Measurements from ENCODE around the gene SEC14L6. TPM values are rescaled to one million over a fixed set of nuclear protein-coding genes. Genes with fewer than 3 reads are reported as not detected.

The SEC14L6 gene
- total RNA-seq, 4 donors from 2014 or later = 0.22 to 3.0 (median 0.54) TPM

GRCh38 chr22:30573594-30574094 is 27.1 kb upstream of the SEC14L6 start:
- whole genome bisulfite sequencing, 2 donors (ENCODE audit: low coverage in 1 of 2) = 63% methylated on average over 4 of the region's 7 CpGs; no CpG with 5 or more reads in 1 of the 2 donors
- Histone ChIP-seq H3K4me1 (peaks cover 0 to 15% (median 5%) of the 10 kb centered on the region in 3 donors), H3K36me3 (peaks cover 0 to 38% of the 10 kb centered on the region in 2 donors), H3K27me3 (peaks cover 21% of the 10 kb centered on the region), H3K27ac (peak overlapping the region in 3 of 4 donors; percentile 19 to 64 (median 61)), H3K4me3 (peak overlapping the region in 1 of 2 donors; percentile 35), H3K9me3 (no peaks in the 10 kb centered on the region)
- TF ChIP-seq EP300 (IDR thresholded peaks at IDR 0.05) = no peak
- no peak for TF ChIP-seq POLR2A (IDR thresholded peaks at IDR 0.05)
- TF ChIP-seq CTCF (IDR thresholded peaks at IDR 0.05) = no peak
- no peak for TF ChIP-seq POLR2AphosphoS5 (IDR thresholded peaks at IDR 0.05)
- ATAC-seq = no peak

GRCh38 chr22:30572840-30573593 is 26.5 kb upstream of the SEC14L6 start:
- no peak for ATAC-seq
- Histone ChIP-seq H3K9me3 (no peaks in the 10 kb centered on the region), H3K4me1 (peaks cover 0 to 15% (median 5%) of the 10 kb centered on the region in 3 donors), H3K27ac (no peak overlapping the region), H3K4me3 (no peak overlapping the region), H3K36me3 (peaks cover 0 to 31% of the 10 kb centered on the region in 2 donors), H3K27me3 (peaks cover 27% of the 10 kb centered on the region)
- 57 to 67% methylated on average over 3 to 5 of the region's 12 CpGs for WGBS, 2 donors (ENCODE audit: low coverage in 1 of 2)
- no peak for TF ChIP-seq EP300 (IDR thresholded peaks at IDR 0.05)
- TF ChIP-seq POLR2AphosphoS5 (IDR thresholded peaks at IDR 0.05) = no peak
- no peak for TF ChIP-seq POLR2A (IDR thresholded peaks at IDR 0.05)
- TF ChIP-seq CTCF (IDR thresholded peaks at IDR 0.05) = no peak

GRCh38 chr22:30572210-30572609 is 25.7 kb upstream of the SEC14L6 start:
- ATAC-seq = no peak
- Histone ChIP-seq H3K36me3 (peaks cover 0 to 23% of the 10 kb centered on the region in 2 donors), H3K9me3 (no peaks in the 10 kb centered on the region), H3K4me1 (peaks cover 0 to 15% (median 5%) of the 10 kb centered on the region in 3 donors), H3K27me3 (peaks cover 35% of the 10 kb centered on the region), H3K4me3 (no peak overlapping the region), H3K27ac (no peak overlapping the region)
- WGBS, 2 donors (ENCODE audit: low coverage in 1 of 2) = 69 to 84% methylated on average over 2 to 5 of the region's 6 CpGs
- no peak for TF ChIP-seq POLR2A (IDR thresholded peaks at IDR 0.05)
- no peak for TF ChIP-seq EP300 (IDR thresholded peaks at IDR 0.05)
- TF ChIP-seq POLR2AphosphoS5 (IDR thresholded peaks at IDR 0.05) = no peak
- no peak for TF ChIP-seq CTCF (IDR thresholded peaks at IDR 0.05)

- Histone ChIP-seq H3K27ac (no peak overlapping the region), H3K27me3 (peaks cover 33% of the 10 kb centered on the region), H3K4me3 (no peak overlapping the region), H3K36me3 (no peaks in the 10 kb centered on the region), H3K4me1 (peaks cover 0 to 2% (median 2%) of the 10 kb centered on the region in 3 donors), H3K9me3 (no peaks in the 10 kb centered on the region)
- TF ChIP-seq CTCF (IDR thresholded peaks at IDR 0.05) (no peak), POLR2A (IDR thresholded peaks at IDR 0.05) (no peak), POLR2AphosphoS5 (IDR thresholded peaks at IDR 0.05) (no peak), EP300 (IDR thresholded peaks at IDR 0.05) (no peak)
- 86% methylated on average over 10 of the region's 10 CpGs; no CpG with 5 or more reads in 1 of the 2 donors for whole genome bisulfite sequencing, 2 donors (ENCODE audit: low coverage in 1 of 2)
- no peak for ATAC-seq
Observed at GRCh38 chr22:30569674-30570202, 23.2 kb upstream of the SEC14L6 start.
